HepG2 (cell line): ENCODE results near the gene GPN2. TPM values are rescaled to one million over a fixed set of nuclear protein-coding genes. Genes with fewer than 3 reads are reported as not detected.

Experiments used
- ATF2 ChIP-seq: sonication (generic); formaldehyde crosslinking; IDR thresholded peaks from 2 replicates; pipeline ENCODE4 v1.4.0; 2020; ENCODE audit warnings: missing genetic modification reagents
- CHD4 ChIP-seq: fragments of 200-600 bp; sonication (generic); IDR thresholded peaks from 2 replicates; pipeline ENCODE4 v1.7.0; 2017; ENCODE audit warnings: mild to moderate bottlenecking, low read length, borderline replicate concordance
- DNMT1 ChIP-seq: sonication (generic); formaldehyde crosslinking; IDR thresholded peaks from 2 replicates; pipeline ENCODE4 v1.5.1; 2020; ENCODE audit warnings: mild to moderate bottlenecking, missing genetic modification reagents
- HMGA1 ChIP-seq: sonication (generic); formaldehyde crosslinking; conservative IDR thresholded peaks from 2 replicates; pipeline ENCODE4 v1.4.0; 2020; ENCODE audit warnings: missing genetic modification reagents
- MBD4 ChIP-seq: IDR thresholded peaks from 2 replicates; pipeline ENCODE4 v1.6.1; 2012; ENCODE audit warnings: low read length, inconsistent platforms, borderline replicate concordance
- NBN ChIP-seq: fragments of 450-650 bp; conservative IDR thresholded peaks from 2 replicates; pipeline ENCODE4 v1.6.1; 2017
- NPAS2 ChIP-seq: sonication (generic); formaldehyde crosslinking; IDR thresholded peaks from 2 replicates; pipeline ENCODE4 v1.8.0; 2022; ENCODE audit warnings: mild to moderate bottlenecking, missing genetic modification reagents, borderline replicate concordance
- NR2F1 ChIP-seq, 2 experiments: fragments of 450-650 bp in 1 of 2; formaldehyde crosslinking in 1 of 2; IDR thresholded peaks; 2 replicates each; pipeline versions ENCODE4 v1.5.0 to v1.6.1; 2016 to 2020; ENCODE audit warnings: mild to moderate bottlenecking in 1 of 2, missing compliant biosample characterization in 1 of 2, missing genetic modification reagents in 1 of 2, moderate library complexity in 1 of 2
- PHF21A ChIP-seq: sonication (generic); formaldehyde crosslinking; IDR thresholded peaks from 2 replicates; pipeline ENCODE4 v1.5.0; 2020; ENCODE audit warnings: mild to moderate bottlenecking, missing genetic modification reagents
- SETDB1 ChIP-seq: sonication (generic); formaldehyde crosslinking; IDR thresholded peaks from 2 replicates; pipeline ENCODE4 v1.5.1; 2020; ENCODE audit warnings: missing genetic modification reagents, mild to moderate bottlenecking, borderline replicate concordance
- SOX6 ChIP-seq, 2 experiments: fragments of 450-650 bp in 1 of 2; sonication (generic) in 1 of 2; formaldehyde crosslinking in 1 of 2; IDR thresholded peaks; 2 replicates each; pipeline versions ENCODE4 v1.4.0 to v1.6.1; 2017 to 2020; ENCODE audit warnings: antibody characterized with exemption in 1 of 2, mild to moderate bottlenecking in 1 of 2, missing genetic modification reagents in 1 of 2
- SRSF9 ChIP-seq: fragments of 200-400 bp; formaldehyde crosslinking; IDR thresholded peaks from 2 replicates; pipeline ENCODE4 v1.6.1; 2018; ENCODE audit warnings: borderline replicate concordance, mild to moderate bottlenecking, low read depth, low read length; ENCODE audit not compliant: insufficient read depth, poor library complexity, severe bottlenecking
- ZNF101 ChIP-seq: sonication (generic); formaldehyde crosslinking; IDR thresholded peaks from 2 replicates; pipeline ENCODE4 v1.4.0; 2020; ENCODE audit warnings: mild to moderate bottlenecking, low read depth, missing genetic modification reagents, borderline replicate concordance
- ZNF12 ChIP-seq: sonication (generic); formaldehyde crosslinking; IDR thresholded peaks from 2 replicates; pipeline ENCODE4 v1.5.0; 2020; ENCODE audit warnings: missing genetic modification reagents
- ZNF138 ChIP-seq: sonication (generic); formaldehyde crosslinking; IDR thresholded peaks from 2 replicates; pipeline ENCODE4 v1.5.0; 2020; ENCODE audit warnings: mild to moderate bottlenecking, low read depth, missing genetic modification reagents
- ZNF446 ChIP-seq: sonication (generic); formaldehyde crosslinking; IDR thresholded peaks from 2 replicates; pipeline ENCODE4 v1.5.0; 2020; ENCODE audit warnings: mild to moderate bottlenecking, missing genetic modification reagents
- ZNF557 ChIP-seq: sonication (generic); formaldehyde crosslinking; IDR thresholded peaks from 2 replicates; pipeline ENCODE4 v1.4.0; 2020; ENCODE audit warnings: missing genetic modification reagents
- ZNF652 ChIP-seq: IDR thresholded peaks from 2 replicates; pipeline ENCODE4 v1.6.1; 2016; ENCODE audit warnings: low read depth, borderline replicate concordance
- ZNF7 ChIP-seq: IDR thresholded peaks from 2 replicates; pipeline ENCODE4 v1.6.1; 2016; ENCODE audit warnings: missing biosample characterization, missing genetic modification reagents
- ZNF703 ChIP-seq: sonication (generic); formaldehyde crosslinking; IDR thresholded peaks from 2 replicates; pipeline ENCODE4 v1.5.1; 2020; ENCODE audit warnings: missing genetic modification reagents, mild to moderate bottlenecking, moderate library complexity, borderline replicate concordance
- ZNF749 ChIP-seq: sonication (generic); formaldehyde crosslinking; IDR thresholded peaks from 2 replicates; pipeline ENCODE4 v1.8.0; 2022; ENCODE audit warnings: mild to moderate bottlenecking, missing genetic modification reagents, moderate library complexity, borderline replicate concordance
- polyA plus RNA-seq, 8 experiments: library from polyadenylated mRNA; depleted of rRNA in 3 of 8; stranded (reverse) in 7 of 8; unstranded in 1 of 8; fragments of >200 nt; fragmentation: Illumina TruSeq in 4 of 8; extraction: Trizol in 4 of 8; gene quantifications; 2 replicates each; pipeline versions ENCODE4 v1.2.1 to v1.2.3, GENCODE V29; 2011 to 2016; ENCODE audit warnings: low read depth in 4 of 8, missing spikeins in 1 of 8, mixed read lengths in 1 of 8; ENCODE audit not compliant: insufficient read depth in 1 of 8
- total RNA-seq, 5 experiments: library from RNA; depleted of rRNA; stranded (reverse); fragments of >200 nt; fragmentation: Illumina TruSeq; extraction: Trizol; gene quantifications; 2 replicates each; pipeline ENCODE4 v1.2.3, GENCODE V29; 2016; ENCODE audit warnings: low read depth in 1 of 5
- TF ChIP-seq, protein P1 (sequence below): sonication (generic); formaldehyde crosslinking; IDR thresholded peaks from 2 replicates; pipeline ENCODE4 v1.4.0; 2020; ENCODE audit warnings: missing genetic modification reagents, borderline replicate concordance
- TF ChIP-seq, protein P2 (sequence below): sonication (generic); formaldehyde crosslinking; IDR thresholded peaks from 2 replicates; pipeline ENCODE4 v1.4.0; 2020; ENCODE audit warnings: missing genetic modification reagents, borderline replicate concordance

GPN2 gene
- total and polyA plus RNA-seq, 2 of the 13 experiments (the other 11 are each of a cell fraction or from before 2014, with no cell fraction given): 19.3 to 38.9 TPM

- TF ChIP-seq ZNF446: no peak
- peak; percentile 77; the same call in 1 of the 2 replicates for TF ChIP-seq ZNF749
- TF ChIP-seq SETDB1: no peak
- TF ChIP-seq ZNF557: 0 out of 2 replicates have a peak, but pooled peaks have one; percentile 53
- peak; percentile 38; the same call in 1 of the 2 replicates for TF ChIP-seq DNMT1 (CRISPR knock-in tag)
- TF ChIP-seq SOX6 (IDR thresholded peaks at IDR 0.05): no peak
- peak; percentile 94 for TF ChIP-seq SOX6 (CRISPR knock-in tag; IDR thresholded peaks at IDR 0.05)
- 0 out of 2 replicates have a peak, but pooled peaks have one; percentile 17 for TF ChIP-seq ZNF7 (CRISPR knock-in tag)
- TF ChIP-seq, protein P1, sequence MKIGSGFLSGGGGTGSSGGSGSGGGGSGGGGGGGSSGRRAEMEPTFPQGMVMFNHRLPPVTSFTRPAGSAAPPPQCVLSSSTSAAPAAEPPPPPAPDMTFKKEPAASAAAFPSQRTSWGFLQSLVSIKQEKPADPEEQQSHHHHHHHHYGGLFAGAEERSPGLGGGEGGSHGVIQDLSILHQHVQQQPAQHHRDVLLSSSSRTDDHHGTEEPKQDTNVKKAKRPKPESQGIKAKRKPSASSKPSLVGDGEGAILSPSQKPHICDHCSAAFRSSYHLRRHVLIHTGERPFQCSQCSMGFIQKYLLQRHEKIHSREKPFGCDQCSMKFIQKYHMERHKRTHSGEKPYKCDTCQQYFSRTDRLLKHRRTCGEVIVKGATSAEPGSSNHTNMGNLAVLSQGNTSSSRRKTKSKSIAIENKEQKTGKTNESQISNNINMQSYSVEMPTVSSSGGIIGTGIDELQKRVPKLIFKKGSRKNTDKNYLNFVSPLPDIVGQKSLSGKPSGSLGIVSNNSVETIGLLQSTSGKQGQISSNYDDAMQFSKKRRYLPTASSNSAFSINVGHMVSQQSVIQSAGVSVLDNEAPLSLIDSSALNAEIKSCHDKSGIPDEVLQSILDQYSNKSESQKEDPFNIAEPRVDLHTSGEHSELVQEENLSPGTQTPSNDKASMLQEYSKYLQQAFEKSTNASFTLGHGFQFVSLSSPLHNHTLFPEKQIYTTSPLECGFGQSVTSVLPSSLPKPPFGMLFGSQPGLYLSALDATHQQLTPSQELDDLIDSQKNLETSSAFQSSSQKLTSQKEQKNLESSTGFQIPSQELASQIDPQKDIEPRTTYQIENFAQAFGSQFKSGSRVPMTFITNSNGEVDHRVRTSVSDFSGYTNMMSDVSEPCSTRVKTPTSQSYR (CRISPR knock-in tag): peak; percentile 70; the same call in 1 of the 2 replicates
- TF ChIP-seq NPAS2 (CRISPR knock-in tag): no peak
- peak; percentile 24; the same call in 1 of the 2 replicates for TF ChIP-seq ZNF652 (CRISPR knock-in tag)
- TF ChIP-seq MBD4: peak; percentile 91; the same call in 1 of the 2 replicates
- no peak for TF ChIP-seq NBN
- TF ChIP-seq ZNF703 (CRISPR knock-in tag): peak; percentile 64; the same call in 1 of the 2 replicates
- peak; percentile 80 to 85 for TF ChIP-seq NR2F1 (CRISPR knock-in tag; IDR thresholded peaks at IDR 0.05)
- peak; percentile 72; the same call in 1 of the 2 replicates for TF ChIP-seq ZNF12 (CRISPR knock-in tag)
- no peak for TF ChIP-seq HMGA1 (CRISPR knock-in tag)
- peak; percentile 98 for TF ChIP-seq PHF21A (CRISPR knock-in tag)
- TF ChIP-seq SRSF9: no peak
- TF ChIP-seq ZNF101: no peak
- peak; percentile 74; the same call in 1 of the 2 replicates for TF ChIP-seq ATF2 (CRISPR knock-in tag)
- TF ChIP-seq, protein P2, sequence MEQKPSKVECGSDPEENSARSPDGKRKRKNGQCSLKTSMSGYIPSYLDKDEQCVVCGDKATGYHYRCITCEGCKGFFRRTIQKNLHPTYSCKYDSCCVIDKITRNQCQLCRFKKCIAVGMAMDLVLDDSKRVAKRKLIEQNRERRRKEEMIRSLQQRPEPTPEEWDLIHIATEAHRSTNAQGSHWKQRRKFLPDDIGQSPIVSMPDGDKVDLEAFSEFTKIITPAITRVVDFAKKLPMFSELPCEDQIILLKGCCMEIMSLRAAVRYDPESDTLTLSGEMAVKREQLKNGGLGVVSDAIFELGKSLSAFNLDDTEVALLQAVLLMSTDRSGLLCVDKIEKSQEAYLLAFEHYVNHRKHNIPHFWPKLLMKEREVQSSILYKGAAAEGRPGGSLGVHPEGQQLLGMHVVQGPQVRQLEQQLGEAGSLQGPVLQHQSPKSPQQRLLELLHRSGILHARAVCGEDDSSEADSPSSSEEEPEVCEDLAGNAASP (CRISPR knock-in tag): peak; percentile 86; the same call in 1 of the 2 replicates
- 0 out of 2 replicates have a peak, but pooled peaks have one; percentile 55 for TF ChIP-seq ZNF138 (CRISPR knock-in tag)
- TF ChIP-seq CHD4: peak; percentile 57; the same call in 1 of the 2 replicates
These were observed 20.5 kb upstream of the GPN2 start (continued) for GRCh38 chr1:26910343-26911160.
